ENCODE results near the gene CD38.

DNA sequence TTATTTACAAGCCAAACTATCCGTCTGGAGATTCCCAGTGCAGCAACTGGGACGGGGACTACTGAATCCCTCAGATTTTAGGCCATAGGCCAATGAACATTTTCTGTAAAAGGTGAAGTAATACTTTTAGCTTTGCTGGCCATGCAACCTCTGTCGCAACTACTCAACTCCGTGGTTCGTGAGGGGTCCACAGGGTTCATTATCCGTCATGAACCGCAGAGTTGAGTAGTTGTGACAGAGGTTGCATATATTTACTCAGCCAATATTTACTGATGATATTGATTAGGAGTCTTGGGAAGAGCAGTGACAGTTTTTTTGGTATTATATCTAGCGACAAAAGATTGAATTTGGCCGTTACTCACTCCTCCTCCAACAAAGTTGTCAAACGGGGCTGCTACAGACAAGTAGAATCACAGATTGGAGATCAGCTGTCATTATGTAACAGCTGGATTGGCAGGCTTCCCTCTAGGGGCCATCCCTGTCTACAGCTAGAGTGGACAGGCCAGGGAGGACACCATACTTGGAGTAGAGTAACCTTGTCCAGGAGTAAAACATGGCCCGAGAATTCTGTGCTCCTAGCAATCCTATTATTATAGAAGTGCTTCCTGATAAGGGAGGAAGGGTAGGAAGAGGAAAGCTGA lies 37.2 kb upstream of the CD38 start:
- no peak for TF ChIP-seq POLR2A (IDR thresholded peaks at IDR 0.05)
- TF ChIP-seq CTCF (IDR thresholded peaks at IDR 0.05), result no peak
- TF ChIP-seq EP300 (IDR thresholded peaks at IDR 0.05), result no peak

All from tibial nerve (tissue), 4 donors.